Lower lobe of right lung (tissue), 2 donors: ENCODE measurements around the gene UQCRH. TPM values are rescaled to one million over a fixed set of nuclear protein-coding genes. Genes with fewer than 3 reads are reported as not detected.
"Not testable (repeated sequence)": the region's sequence is repeated elsewhere in the genome, so short reads cannot be mapped to it uniquely, and the experiment has no call there.

Experiments
- ATAC-seq, 2 donors: fragments of 200-7000 bp; cut with Tn5 transposase; one replicate each; pipeline ENCODE4 v1.9.1; 2020 to 2022; ENCODE audit warnings: mild to moderate bottlenecking in 2 of 2, moderate library complexity in 2 of 2
- DNase-seq: peaks from one replicate; pipeline ENCODE4 v3.0.0-alpha.2; 2020
- H3K27ac ChIP-seq: fragments of 200-600 bp; one replicate; pipeline ENCODE4 v1.8.0; 2022
- H3K27me3 ChIP-seq: fragments of 200-600 bp; one replicate; pipeline ENCODE4 v1.8.0; 2022; ENCODE audit warnings: low read depth
- H3K36me3 ChIP-seq: fragments of 200-600 bp; one replicate; pipeline ENCODE4 v1.8.0; 2022; ENCODE audit warnings: mild to moderate bottlenecking
- H3K4me1 ChIP-seq: fragments of 200-600 bp; one replicate; pipeline ENCODE4 v1.8.0; 2022
- H3K4me3 ChIP-seq: fragments of 200-600 bp; one replicate; pipeline ENCODE4 v1.8.0; 2022; ENCODE audit warnings: mild to moderate bottlenecking
- H3K9me3 ChIP-seq: fragments of 200-600 bp; one replicate; pipeline ENCODE4 v1.8.0; 2022
- CTCF ChIP-seq: fragments of 200-600 bp; IDR thresholded peaks from one replicate; pipeline ENCODE4 v1.8.0; 2022; ENCODE audit warnings: antibody characterized with exemption, mild to moderate bottlenecking
- intact Hi-C: fragments of 100-400 bp; cut with DNase I; formaldehyde crosslinking; loops from one replicate; pipeline ENCODE4 v1.11.0; 2022
- total RNA-seq: library from RNA; stranded (reverse); fragmentation: NEBNext Ultra II Directional; extraction: Animal tissue kit (Norgen Biotek cat#: 25700); gene quantifications from one replicate; pipeline ENCODE4 v1.2.1, GENCODE V29; 2021
- donor health status: DM: no; HTN: yes; CAD: no; lungs with severe emphysema.

The UQCRH gene
- total RNA-seq, 1 donor from 2014 or later, result 157 TPM

- Histone ChIP-seq H3K27me3 (no peaks in the 10 kb centered on the region), H3K9me3 (no peaks in the 10 kb centered on the region), H3K4me3 (no peak overlapping the region), H3K36me3 (no peaks in the 10 kb centered on the region), H3K4me1 (peaks cover 8% of the 10 kb centered on the region), H3K27ac (no peak overlapping the region)
- TF ChIP-seq CTCF, result no peak
- intact Hi-C loops, result no loop called here
- DNase-seq, result no peak
- ATAC-seq, result no peak
Observed at GRCh38 chr1:46335081-46335480, 31.6 kb downstream of the UQCRH start.

- DNase-seq, intact Hi-C loops, H3K9me3 ChIP-seq, H3K27me3 ChIP-seq, H3K36me3 ChIP-seq, ATAC-seq, H3K27ac ChIP-seq, H3K4me3 ChIP-seq: not testable (repeated sequence)
- H3K4me1 ChIP-seq, result peaks cover 15% of the 10 kb centered on the region
Observed at GRCh38 chr1:46337409-46337808, 33.9 kb downstream of the UQCRH start.

- intact Hi-C loops, result no loop called here
- Histone ChIP-seq H3K36me3 (peaks cover 23% of the 10 kb centered on the region), H3K27me3 (no peaks in the 10 kb centered on the region), H3K4me3 (peak within 1 kb of the TSS; percentile 77), H3K9me3 (no peaks in the 10 kb centered on the region), H3K4me1 (peaks cover 15% of the 10 kb centered on the region), H3K27ac (peak within 1 kb of the TSS; percentile 94)
- peak; percentile 95 for DNase-seq
- ATAC-seq, result peak; percentile 97 to 98
- peak; percentile 72 for TF ChIP-seq CTCF
Observed at GRCh38 chr1:46340404-46341221, 37.1 kb downstream of the UQCRH start, which contains the start of gene NSUN4. Gene NSUN4 (plus strand): TSS chr1:46340807. CDS start chr1:46340827, 20 bp downstream.

GRCh38 chr1:46341222-46342083, 38.0 kb downstream of the UQCRH start:
- Histone ChIP-seq H3K4me3 (peak overlapping the region; percentile 77), H3K4me1 (peaks cover 15% of the 10 kb centered on the region), H3K9me3 (no peaks in the 10 kb centered on the region), H3K27me3 (no peaks in the 10 kb centered on the region), H3K27ac (peak overlapping the region; percentile 94), H3K36me3 (peaks cover 31% of the 10 kb centered on the region)
- no peak for ATAC-seq
- DNase-seq, result peak; percentile 53
- intact Hi-C loops, result no loop called here
- TF ChIP-seq CTCF, result no peak

- H3K36me3 ChIP-seq, result peaks cover 38% of the 10 kb centered on the region
- intact Hi-C loops, result no loop called here
- no peaks in the 10 kb centered on the region for H3K27me3 ChIP-seq
- H3K4me1 ChIP-seq, result peaks cover 17% of the 10 kb centered on the region
- H3K27ac ChIP-seq, result peak overlapping the region; percentile 94
- H3K9me3 ChIP-seq, result no peaks in the 10 kb centered on the region
- DNase-seq (no peak), ATAC-seq (no peak)
- no peak for TF ChIP-seq CTCF
- H3K4me3 ChIP-seq, result no peak overlapping the region
Observed at GRCh38 chr1:46342084-46342656, 38.7 kb downstream of the UQCRH start.
